ENCODE measurements around the gene NFYC. TPM values are rescaled to one million over a fixed set of nuclear protein-coding genes. Genes with fewer than 3 reads are reported as not detected.

NFYC gene
- total RNA-seq, 1 experiment from 2014 or later = 46.5 TPM

- Mint-ChIP-seq H3K9me3 (no peaks in the 10 kb centered on the region), H3K4me1 (peaks cover 56% of the 10 kb centered on the region), H3K27me3 (ENCODE audit: low read depth) (peaks cover 15% of the 10 kb centered on the region), H3K4me3 (no peak overlapping the region), H3K27ac (no peak overlapping the region), H3K36me3 (no peaks in the 10 kb centered on the region)
- ChIA-PET POLR2A (interaction anchor here (1.1 to 1.6 kb wide), 2 partner anchors 58 to 113 kb away, joined by 3 to 5 read pairs; partner anchors contain the start of genes CITED4 and NFYC), CTCF (interaction anchor here (0.6 to 1.6 kb wide), 6 partner anchors 16 to 149 kb away, joined by 3 to 11 read pairs (median 4); no protein-coding TSS in a partner anchor)
- ATAC-seq = no peak
- no peak for TF ChIP-seq ZNF232 (CRISPR knock-in tag; IDR thresholded peaks at IDR 0.05)
- TF ChIP-seq ZNF423 (CRISPR knock-in tag; IDR thresholded peaks at IDR 0.05) = peak; percentile 40; the same call in 1 of the 2 replicates
- no peak for DNase-seq (ENCODE audit: low spot score)
Measured at GRCh38 chr1:40803902-40804301, 112.4 kb downstream of the NFYC start.

- peaks cover 8% of the 10 kb centered on the region for H3K27me3 Mint-ChIP-seq (ENCODE audit: low read depth)
- H3K4me3 Mint-ChIP-seq = no peak overlapping the region
- ATAC-seq (no peak), DNase-seq (ENCODE audit: low spot score) (no peak)
- POLR2A ChIA-PET = no interaction called here
- no peak overlapping the region for H3K27ac Mint-ChIP-seq
- H3K36me3 Mint-ChIP-seq = no peaks in the 10 kb centered on the region
- CTCF ChIA-PET = interaction anchor here (0.7 to 2.6 kb wide), 3 partner anchors 13 to 146 kb away, joined by 4 to 6 read pairs (median 4); no protein-coding TSS in a partner anchor
- H3K9me3 Mint-ChIP-seq = no peaks in the 10 kb centered on the region
- H3K4me1 Mint-ChIP-seq = peaks cover 38% of the 10 kb centered on the region
- TF ChIP-seq FOXJ3 (CRISPR knock-in tag; IDR thresholded peaks at IDR 0.05; ENCODE audit: borderline replicate concordance) (no peak), E2F4 (CRISPR knock-in tag; IDR thresholded peaks at IDR 0.05; ENCODE audit: borderline replicate concordance, low read depth) (no peak)
Measured at GRCh38 chr1:40806240-40806639, 114.7 kb downstream of the NFYC start.

- DNase-seq (ENCODE audit: low spot score) (peak; percentile 29), ATAC-seq (peak; percentile 5; the same call in 1 of the 2 replicates)
- Mint-ChIP-seq H3K4me3 (no peak overlapping the region), H3K9me3 (no peaks in the 10 kb centered on the region), H3K36me3 (no peaks in the 10 kb centered on the region), H3K27me3 (ENCODE audit: low read depth) (peaks cover under 1% of the 10 kb centered on the region; the same call in 1 of the 2 replicates), H3K27ac (no peak overlapping the region), H3K4me1 (peaks cover 30% of the 10 kb centered on the region)
- CTCF ChIA-PET = interaction anchor here (0.7 to 2.6 kb wide), 3 partner anchors 12 to 146 kb away, joined by 4 to 6 read pairs (median 4); no protein-coding TSS in a partner anchor
- peak; percentile 63; the same call in 1 of the 2 replicates for TF ChIP-seq USF1 (CRISPR knock-in tag; IDR thresholded peaks at IDR 0.05)
- TF ChIP-seq IRF1 (CRISPR knock-in tag; IDR thresholded peaks at IDR 0.05) = no peak
- no peak for TF ChIP-seq ZNF219 (CRISPR knock-in tag; IDR thresholded peaks at IDR 0.05; ENCODE audit: borderline replicate concordance)
- peak; percentile 70 for TF ChIP-seq USF2 (CRISPR knock-in tag; IDR thresholded peaks at IDR 0.05)
- no peak for TF ChIP-seq SOX15 (CRISPR knock-in tag; IDR thresholded peaks at IDR 0.05)
- no peak for TF ChIP-seq NR2C2 (CRISPR knock-in tag; IDR thresholded peaks at IDR 0.05)
- no peak for TF ChIP-seq KAT7 (CRISPR knock-in tag; IDR thresholded peaks at IDR 0.05; ENCODE audit: borderline replicate concordance)
- no peak for TF ChIP-seq ATF2 (CRISPR knock-in tag; IDR thresholded peaks at IDR 0.05; ENCODE audit: borderline replicate concordance, low read depth)
- no peak for TF ChIP-seq HMGXB4 (CRISPR knock-in tag; IDR thresholded peaks at IDR 0.05)
- TF ChIP-seq ZNF232 (CRISPR knock-in tag; IDR thresholded peaks at IDR 0.05) = no peak
- TF ChIP-seq MAX (CRISPR knock-in tag; IDR thresholded peaks at IDR 0.05) = no peak
- POLR2A ChIA-PET = no interaction called here
Measured at GRCh38 chr1:40806731-40807695, 115.5 kb downstream of the NFYC start.
